GM23248 (cell line): Measurements from ENCODE around the gene HOXD1.

Experiments used
- EZH2 ChIP-seq: fragments of 200-600 bp; sonication (generic); IDR thresholded peaks from 2 replicates; pipeline ENCODE4 v1.6.1; 2018; ENCODE audit warnings: antibody characterized with exemption, mild to moderate bottlenecking; ENCODE audit not compliant: insufficient read depth, poor library complexity, severe bottlenecking
- EZH2phosphoT487 ChIP-seq: fragments of 200-600 bp; sonication (generic); IDR thresholded peaks from 2 replicates; pipeline ENCODE4 v1.6.1; 2018; ENCODE audit warnings: antibody characterized with exemption, moderate library complexity, mild to moderate bottlenecking, low read depth; ENCODE audit not compliant: insufficient read depth

- TF ChIP-seq EZH2 (no peak), EZH2phosphoT487 (no peak)
Observed at GRCh38 chr2:176140513-176141317, 47.8 kb upstream of the HOXD1 start.
